ENCODE measurements around the gene RNU6-8. TPM values are rescaled to one million over a fixed set of nuclear protein-coding genes. Genes with fewer than 3 reads are reported as not detected.

Gene RNU6-8
- total RNA-seq, 1 experiment from 2014 or later = not detected

DNA sequence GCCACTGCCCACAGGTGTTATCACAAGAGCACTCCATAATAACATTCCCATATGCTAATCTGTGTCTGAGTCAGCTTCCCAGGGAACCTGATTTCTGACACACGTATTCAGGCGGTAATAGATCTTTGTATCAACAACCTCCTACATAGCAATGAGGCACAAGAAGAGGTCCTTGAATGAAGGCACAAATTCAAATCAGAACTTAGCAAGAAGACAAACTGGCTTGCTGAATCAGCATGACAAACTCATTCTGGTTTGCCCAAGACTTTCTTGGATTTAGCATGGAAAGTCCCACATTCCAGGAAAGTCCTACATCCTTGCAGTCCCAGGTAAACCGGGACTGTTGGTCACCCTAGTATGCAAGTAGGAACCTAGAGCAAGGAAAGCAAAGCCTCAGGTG lies 35.2 kb downstream of the RNU6-8 start:
- Histone ChIP-seq H3K9ac (ENCODE audit: low read length) (no peak overlapping the region), H3K79me2 (ENCODE audit: insufficient read depth, low read length) (no peaks in the 10 kb centered on the region), H3K9me3 (ENCODE audit: control insufficient read depth in 1 of 2, insufficient read depth in 1 of 2, low read depth in 1 of 2, low read length in 2 of 2) (no peaks in the 10 kb centered on the region), H2AFZ (ENCODE audit: low read depth, low read length, poor library complexity, severe bottlenecking) (no peak overlapping the region), H4K20me1 (ENCODE audit: insufficient read depth) (no peaks in the 10 kb centered on the region), H3K36me3 (ENCODE audit: control insufficient read depth in 1 of 2, insufficient read depth in 2 of 2, low read length in 2 of 2) (no peaks in the 10 kb centered on the region), H3K4me1 (ENCODE audit: control insufficient read depth in 1 of 2, insufficient read depth in 2 of 2, low read length in 2 of 2) (no peaks in the 10 kb centered on the region), H3K9me2 (ENCODE audit: insufficient read depth) (no peaks in the 10 kb centered on the region), H3K4me3 (replicated peaks in 1 of 2; ENCODE audit: low read depth in 1 of 2, low read length in 2 of 2) (no peak overlapping the region), H3K27ac (ENCODE audit: low read depth, low read length) (no peak overlapping the region), H3K27me3 (ENCODE audit: insufficient read depth, low read length) (no peaks in the 10 kb centered on the region), H3K4me2 (ENCODE audit: low read length) (no peak overlapping the region)
- DNase-seq (ENCODE audit: low read depth, low spot score) = no peak
- POLR2A ChIA-PET = no interaction called here
- CTCF ChIA-PET = no interaction called here
- intact Hi-C loops (cut with micrococcal nuclease) = no loop called here
- RAD21 ChIA-PET (ENCODE audit: low non-redundant PET in 1 of 2, low total read pairs in 2 of 2, uncharacterized antibody in 2 of 2, unreplicated experiment in 2 of 2) = no interaction called here
- no peak for ATAC-seq
- TF ChIP-seq EGR1 (IDR thresholded peaks at IDR 0.05; ENCODE audit: low read depth) = no peak
- TF ChIP-seq, protein P1, sequence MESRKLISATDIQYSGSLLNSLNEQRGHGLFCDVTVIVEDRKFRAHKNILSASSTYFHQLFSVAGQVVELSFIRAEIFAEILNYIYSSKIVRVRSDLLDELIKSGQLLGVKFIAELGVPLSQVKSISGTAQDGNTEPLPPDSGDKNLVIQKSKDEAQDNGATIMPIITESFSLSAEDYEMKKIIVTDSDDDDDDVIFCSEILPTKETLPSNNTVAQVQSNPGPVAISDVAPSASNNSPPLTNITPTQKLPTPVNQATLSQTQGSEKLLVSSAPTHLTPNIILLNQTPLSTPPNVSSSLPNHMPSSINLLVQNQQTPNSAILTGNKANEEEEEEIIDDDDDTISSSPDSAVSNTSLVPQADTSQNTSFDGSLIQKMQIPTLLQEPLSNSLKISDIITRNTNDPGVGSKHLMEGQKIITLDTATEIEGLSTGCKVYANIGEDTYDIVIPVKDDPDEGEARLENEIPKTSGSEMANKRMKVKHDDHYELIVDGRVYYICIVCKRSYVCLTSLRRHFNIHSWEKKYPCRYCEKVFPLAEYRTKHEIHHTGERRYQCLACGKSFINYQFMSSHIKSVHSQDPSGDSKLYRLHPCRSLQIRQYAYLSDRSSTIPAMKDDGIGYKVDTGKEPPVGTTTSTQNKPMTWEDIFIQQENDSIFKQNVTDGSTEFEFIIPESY (IDR thresholded peaks at IDR 0.05; ENCODE audit: extremely low read depth, insufficient replicate concordance, low read length) = no peak
- no peak for TF ChIP-seq CBX3 (IDR thresholded peaks at IDR 0.05; ENCODE audit: low read depth)
- TF ChIP-seq EZH2 (IDR thresholded peaks at IDR 0.05) = no peak
- TF ChIP-seq POLR2AphosphoS5 (IDR thresholded peaks at IDR 0.05; ENCODE audit: low read depth, low read length) = no peak
- TF ChIP-seq RAD21 (IDR thresholded peaks at IDR 0.05; ENCODE audit: low read depth) = no peak
- TF ChIP-seq ZFX (IDR thresholded peaks at IDR 0.05) = no peak
- no peak for TF ChIP-seq SRF (IDR thresholded peaks at IDR 0.05; ENCODE audit: low read depth)
- TF ChIP-seq, protein P2, sequence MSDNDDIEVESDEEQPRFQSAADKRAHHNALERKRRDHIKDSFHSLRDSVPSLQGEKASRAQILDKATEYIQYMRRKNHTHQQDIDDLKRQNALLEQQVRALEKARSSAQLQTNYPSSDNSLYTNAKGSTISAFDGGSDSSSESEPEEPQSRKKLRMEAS (IDR thresholded peaks at IDR 0.05) = no peak
- no peak for TF ChIP-seq YY1 (IDR thresholded peaks at IDR 0.05; ENCODE audit: extremely low read depth, insufficient replicate concordance, low read depth, low read length)
- BruUV-seq (replicated peaks) = no TSS peak
